ENCODE measurements around the gene ALDH16A1. TPM values are rescaled to one million over a fixed set of nuclear protein-coding genes. Genes with fewer than 3 reads are reported as not detected.
A peak's percentile ranks its signal among the peaks of the same experiment; 100 is the strongest.

ALDH16A1 gene
- total and polyA plus RNA-seq, 2 of the 4 experiments (the other 2 are of a cell fraction) = 10.4 to 12.9 TPM

- no peak overlapping the region for H3K23ac ChIP-seq (ENCODE audit: low read depth, low read length)
- H3K4me3 ChIP-seq (ENCODE audit: insufficient read depth, low read depth, low read length) = no peak overlapping the region
- H3K9me3 ChIP-seq (ENCODE audit: control insufficient read depth, insufficient read depth, low read length) = no peaks in the 10 kb centered on the region
- H4K8ac ChIP-seq (ENCODE audit: low read depth in 2 of 2, low read length in 2 of 2) = no peak overlapping the region
- H3K27me3 ChIP-seq (ENCODE audit: control insufficient read depth, insufficient read depth, low read length) = peaks cover 34% of the 10 kb centered on the region
- no peak for TF ChIP-seq MAFK (IDR thresholded peaks at IDR 0.05; ENCODE audit: low read depth, low read length)
- no peak for TF ChIP-seq CHD1 (IDR thresholded peaks at IDR 0.05; ENCODE audit: low read depth, low read length)
- no peak for TF ChIP-seq POLR2A (IDR thresholded peaks at IDR 0.05; ENCODE audit: low read depth, low read length)
- no peak for TF ChIP-seq RAD21 (IDR thresholded peaks at IDR 0.05; ENCODE audit: low read length)
- TF ChIP-seq BHLHE40 (IDR thresholded peaks at IDR 0.05; ENCODE audit: low read depth, low read length) = no peak
- TF ChIP-seq RCOR1 (IDR thresholded peaks at IDR 0.05; ENCODE audit: insufficient replicate concordance, low read length) = no peak
- TF ChIP-seq, protein P1, sequence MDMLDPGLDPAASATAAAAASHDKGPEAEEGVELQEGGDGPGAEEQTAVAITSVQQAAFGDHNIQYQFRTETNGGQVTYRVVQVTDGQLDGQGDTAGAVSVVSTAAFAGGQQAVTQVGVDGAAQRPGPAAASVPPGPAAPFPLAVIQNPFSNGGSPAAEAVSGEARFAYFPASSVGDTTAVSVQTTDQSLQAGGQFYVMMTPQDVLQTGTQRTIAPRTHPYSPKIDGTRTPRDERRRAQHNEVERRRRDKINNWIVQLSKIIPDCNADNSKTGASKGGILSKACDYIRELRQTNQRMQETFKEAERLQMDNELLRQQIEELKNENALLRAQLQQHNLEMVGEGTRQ (IDR thresholded peaks at IDR 0.05; ENCODE audit: low read depth, low read length) = no peak
- no peak for TF ChIP-seq FOS (IDR thresholded peaks at IDR 0.05; ENCODE audit: low read depth, low read length)
- TF ChIP-seq RFX5 (IDR thresholded peaks at IDR 0.05; ENCODE audit: low read depth, low read length) = no peak
- no peak for TF ChIP-seq SMC3 (IDR thresholded peaks at IDR 0.05; ENCODE audit: low read depth, low read length)
- TF ChIP-seq CTCF (conservative IDR thresholded peaks at IDR 0.05; ENCODE audit: low read depth, low read length) = no peak
- no peak for TF ChIP-seq MXI1 (IDR thresholded peaks at IDR 0.05; ENCODE audit: borderline replicate concordance, low read depth, low read length)
- TF ChIP-seq, protein P2, sequence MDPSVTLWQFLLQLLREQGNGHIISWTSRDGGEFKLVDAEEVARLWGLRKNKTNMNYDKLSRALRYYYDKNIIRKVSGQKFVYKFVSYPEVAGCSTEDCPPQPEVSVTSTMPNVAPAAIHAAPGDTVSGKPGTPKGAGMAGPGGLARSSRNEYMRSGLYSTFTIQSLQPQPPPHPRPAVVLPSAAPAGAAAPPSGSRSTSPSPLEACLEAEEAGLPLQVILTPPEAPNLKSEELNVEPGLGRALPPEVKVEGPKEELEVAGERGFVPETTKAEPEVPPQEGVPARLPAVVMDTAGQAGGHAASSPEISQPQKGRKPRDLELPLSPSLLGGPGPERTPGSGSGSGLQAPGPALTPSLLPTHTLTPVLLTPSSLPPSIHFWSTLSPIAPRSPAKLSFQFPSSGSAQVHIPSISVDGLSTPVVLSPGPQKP (IDR thresholded peaks at IDR 0.05; ENCODE audit: borderline replicate concordance, low read depth, low read length) = no peak
- no peak for TF ChIP-seq CEBPB (IDR thresholded peaks at IDR 0.05; ENCODE audit: low read depth, low read length)
- no peak for TF ChIP-seq NFE2L2 (IDR thresholded peaks at IDR 0.05; ENCODE audit: low read depth, low read length)
- no peak for TF ChIP-seq MAZ (IDR thresholded peaks at IDR 0.05; ENCODE audit: borderline replicate concordance, low read depth, low read length)
- H3K56ac ChIP-seq (ENCODE audit: extremely low read depth, insufficient read depth, low read length) = no peak overlapping the region
- H3K4me2 ChIP-seq (ENCODE audit: low read depth, low read length) = no peak overlapping the region
- H4K5ac ChIP-seq (ENCODE audit: low read depth, low read length) = no peak overlapping the region
- ATAC-seq (ENCODE audit: low read depth) = no peak
- no CpG with 5 or more reads among the region's 7 CpGs for WGBS, 2 experiments (ENCODE audit: extremely low coverage in 2 of 2, insufficient read length in 1 of 2)
- no TSS peak for BruUV-seq (replicated peaks)
- H3K27ac ChIP-seq (ENCODE audit: insufficient read depth, low read length) = no peak overlapping the region
- peak overlapping the region; percentile 23 for H2AFZ ChIP-seq (replicated peaks; ENCODE audit: low read length, poor library complexity)
- intact Hi-C loops (cut with micrococcal nuclease) (no loop called here), dilution Hi-C loops (cut with HindIII; ENCODE audit: low sequenced_read_pairs, unreplicated experiment) (no loop called here), in situ Hi-C loops (cut with MboI; ENCODE audit: low sequenced_read_pairs) (no loop called here)
- H3K18ac ChIP-seq (ENCODE audit: low read depth, low read length) = no peak overlapping the region
- no peak overlapping the region for H2BK5ac ChIP-seq (ENCODE audit: low read depth, low read length, poor library complexity, severe bottlenecking)
- no peaks in the 10 kb centered on the region for H3K36me3 ChIP-seq (ENCODE audit: control insufficient read depth, insufficient read depth, low read length)
- no peak overlapping the region for H3K9ac ChIP-seq (ENCODE audit: low read depth, low read length)
- H3K14ac ChIP-seq (replicated peaks; ENCODE audit: low read depth, low read length) = no peak overlapping the region
- H2BK15ac ChIP-seq (ENCODE audit: low read depth, low read length) = no peak overlapping the region
- peaks cover 6% of the 10 kb centered on the region; the same call in 1 of the 2 replicates for H3K4me1 ChIP-seq (ENCODE audit: control insufficient read depth, insufficient read depth, low read length)
- no peak overlapping the region for H4K91ac ChIP-seq (ENCODE audit: insufficient read depth, low read depth, low read length)
- CTCF ChIA-PET = no interaction called here
- H3K79me1 ChIP-seq (ENCODE audit: low read depth in 1 of 2, low read length in 2 of 2) = no peaks in the 10 kb centered on the region
- POLR2A ChIA-PET (ENCODE audit: unreplicated experiment) = no interaction called here
- no peaks in the 10 kb centered on the region for H3K9me1 ChIP-seq (ENCODE audit: insufficient read depth, low read length)
- H2AK5ac ChIP-seq (ENCODE audit: low read depth, low read length) = no peak overlapping the region
- H2BK20ac ChIP-seq (ENCODE audit: low read depth, low read length) = no peak overlapping the region
- DNase-seq = no peak
- peak overlapping the region; percentile 9 for H2AK9ac ChIP-seq (replicated peaks; ENCODE audit: low read depth, low read length, poor library complexity)
- H4K20me1 ChIP-seq (ENCODE audit: insufficient read depth, low read length) = no peaks in the 10 kb centered on the region
- H2BK120ac ChIP-seq (ENCODE audit: low read depth, low read length) = no peak overlapping the region
- H3K4ac ChIP-seq (ENCODE audit: low read depth, low read length) = no peak overlapping the region
These were observed 45.9 kb upstream of the ALDH16A1 start for GRCh38 chr19:49407079-49407478.

Data from IMR-90 (cell line).